HEK293 (cell line): ENCODE measurements around the gene AKR7A2.

ENCODE experiments used
- INSM2 ChIP-seq: fragments of 450-650 bp; formaldehyde crosslinking; IDR thresholded peaks from 2 replicates; pipeline ENCODE4 v1.5.1; 2016; ENCODE audit warnings: missing biosample characterization, missing genetic modification characterization
- REPIN1 ChIP-seq: fragments of 450-650 bp; formaldehyde crosslinking; IDR thresholded peaks from 2 replicates; pipeline ENCODE4 v1.5.1; 2017; ENCODE audit warnings: missing biosample characterization, missing genetic modification characterization, low read depth
- ZNF184 ChIP-seq: fragments of 450-650 bp; IDR thresholded peaks from 2 replicates; pipeline ENCODE4 v1.5.1; 2018; ENCODE audit warnings: missing biosample characterization, mild to moderate bottlenecking, missing genetic modification characterization
- ZNF211 ChIP-seq: fragments of 450-650 bp; formaldehyde crosslinking; IDR thresholded peaks from 2 replicates; pipeline ENCODE4 v1.5.1; 2016; ENCODE audit warnings: low read depth, missing biosample characterization, missing genetic modification characterization
- ZNF274 ChIP-seq, 2 experiments: fragments of 200-500 bp in 1 of 2; fragments of 450-650 bp in 1 of 2; sonication (Bioruptor generic) in 1 of 2; formaldehyde crosslinking in 1 of 2; IDR thresholded peaks; 2 replicates each; pipeline versions ENCODE4 v1.5.1 to v1.6.1; 2014 to 2016; ENCODE audit warnings: borderline replicate concordance in 1 of 2, inconsistent platforms in 1 of 2, low read length in 1 of 2, missing biosample characterization in 1 of 2, missing genetic modification characterization in 1 of 2
- ZNF473 ChIP-seq: fragments of 450-650 bp; formaldehyde crosslinking; IDR thresholded peaks from 2 replicates; pipeline ENCODE4 v1.5.1; 2017; ENCODE audit warnings: missing biosample characterization, missing genetic modification characterization
- ZNF549 ChIP-seq: fragments of 450-650 bp; IDR thresholded peaks from 2 replicates; pipeline ENCODE4 v1.5.1; 2018; ENCODE audit warnings: missing biosample characterization, missing genetic modification characterization, mild to moderate bottlenecking, inconsistent platforms, moderate library complexity
- ZNF571 ChIP-seq: fragments of 450-650 bp; formaldehyde crosslinking; IDR thresholded peaks from 2 replicates; pipeline ENCODE4 v1.5.0; 2017; ENCODE audit warnings: missing biosample characterization, missing genetic modification characterization
- ZNF629 ChIP-seq: fragments of 450-650 bp; formaldehyde crosslinking; IDR thresholded peaks from 2 replicates; pipeline ENCODE4 v1.5.1; 2017; ENCODE audit warnings: missing biosample characterization, missing genetic modification characterization
- TF ChIP-seq, protein P1 (sequence below): fragments of 450-650 bp; formaldehyde crosslinking; IDR thresholded peaks from 2 replicates; pipeline ENCODE4 v1.5.1; 2016; ENCODE audit warnings: missing biosample characterization, missing genetic modification characterization

- TF ChIP-seq REPIN1 (tag by site-specific recombination) (no peak), ZNF571 (tag by site-specific recombination) (no peak), ZNF211 (no peak), ZNF184 (tag by site-specific recombination) (no peak), ZNF629 (tag by site-specific recombination) (no peak), ZNF549 (tag by site-specific recombination) (no peak), ZNF473 (no peak), ZNF274 (IDR thresholded peaks at IDR 0.05; ENCODE audit: low read length) (no peak), ZNF274 (tag by site-specific recombination; IDR thresholded peaks at IDR 0.05; ENCODE audit: borderline replicate concordance) (no peak), INSM2 (no peak)
- TF ChIP-seq, protein P1, sequence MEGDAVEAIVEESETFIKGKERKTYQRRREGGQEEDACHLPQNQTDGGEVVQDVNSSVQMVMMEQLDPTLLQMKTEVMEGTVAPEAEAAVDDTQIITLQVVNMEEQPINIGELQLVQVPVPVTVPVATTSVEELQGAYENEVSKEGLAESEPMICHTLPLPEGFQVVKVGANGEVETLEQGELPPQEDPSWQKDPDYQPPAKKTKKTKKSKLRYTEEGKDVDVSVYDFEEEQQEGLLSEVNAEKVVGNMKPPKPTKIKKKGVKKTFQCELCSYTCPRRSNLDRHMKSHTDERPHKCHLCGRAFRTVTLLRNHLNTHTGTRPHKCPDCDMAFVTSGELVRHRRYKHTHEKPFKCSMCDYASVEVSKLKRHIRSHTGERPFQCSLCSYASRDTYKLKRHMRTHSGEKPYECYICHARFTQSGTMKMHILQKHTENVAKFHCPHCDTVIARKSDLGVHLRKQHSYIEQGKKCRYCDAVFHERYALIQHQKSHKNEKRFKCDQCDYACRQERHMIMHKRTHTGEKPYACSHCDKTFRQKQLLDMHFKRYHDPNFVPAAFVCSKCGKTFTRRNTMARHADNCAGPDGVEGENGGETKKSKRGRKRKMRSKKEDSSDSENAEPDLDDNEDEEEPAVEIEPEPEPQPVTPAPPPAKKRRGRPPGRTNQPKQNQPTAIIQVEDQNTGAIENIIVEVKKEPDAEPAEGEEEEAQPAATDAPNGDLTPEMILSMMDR (tag by site-specific recombination), result no peak
These were observed 1.7 kb upstream of the AKR7A2 start for GRCh38 chr1:19313636-19313959.
